Activated CD8-positive, alpha-beta memory T cell treated with anti-CD3 and anti-CD28 coated beads for 24 hours (primary cell): ENCODE data around the gene DPEP2.
A peak's percentile ranks its signal among the peaks of the same experiment; 100 is the strongest.
"Not testable (repeated sequence)": the region's sequence is repeated elsewhere in the genome, so short reads cannot be mapped to it uniquely, and the experiment has no call there.

ENCODE experiments used
- DNase-seq: peaks from one replicate; pipeline ENCODE4 v3.0.0-alpha.2; 2020

Gene DPEP2

GRCh38 chr16:67950335-67950843 lies 48.9 kb downstream of the DPEP2 start:
- DNase-seq = no peak

DNA sequence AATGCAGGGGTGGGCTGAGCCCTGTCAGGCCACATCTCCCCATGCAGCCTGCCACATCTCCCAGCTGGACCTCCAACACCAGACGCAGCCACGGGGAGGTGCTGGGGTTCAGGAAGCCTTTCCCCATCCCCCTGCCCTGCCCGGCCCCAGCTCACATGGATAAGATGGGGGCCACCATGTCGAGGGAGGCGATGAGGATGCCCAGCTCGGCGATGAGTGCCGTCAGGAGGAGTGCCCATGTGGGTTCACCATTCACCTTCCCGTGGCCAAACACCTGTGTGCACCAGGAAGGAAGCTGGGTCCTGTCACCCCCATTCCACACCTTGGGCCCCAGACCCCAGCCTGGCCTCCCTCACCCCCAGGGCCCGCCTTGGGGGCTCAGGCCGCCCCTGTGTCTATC lies 49.6 kb downstream of the DPEP2 start:
- DNase-seq = no peak

DNA sequence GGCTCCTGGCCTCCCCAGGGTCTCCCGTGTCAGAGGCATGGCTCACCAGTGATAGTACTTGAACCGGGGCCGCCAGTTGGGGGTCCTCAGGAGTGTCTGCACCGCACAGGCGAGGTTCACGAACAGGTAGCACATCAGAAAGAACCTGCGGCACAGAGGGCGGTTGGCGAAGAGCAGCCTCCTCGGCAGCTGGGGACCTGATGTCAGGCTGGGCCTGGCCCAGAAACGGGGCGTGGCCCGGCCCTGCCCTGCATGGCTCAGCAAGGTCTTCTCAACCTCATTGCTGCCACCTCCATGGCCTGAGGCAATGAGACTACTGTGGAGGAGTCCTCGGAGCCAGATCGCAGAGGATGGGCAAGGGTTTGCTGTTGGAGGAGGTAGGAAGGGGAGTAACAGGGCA lies 51.3 kb downstream of the DPEP2 start:
- no peak for DNase-seq

- DNase-seq = no peak
These were observed 52.2 kb downstream of the DPEP2 start for GRCh38 chr16:67946966-67947558.

DNA sequence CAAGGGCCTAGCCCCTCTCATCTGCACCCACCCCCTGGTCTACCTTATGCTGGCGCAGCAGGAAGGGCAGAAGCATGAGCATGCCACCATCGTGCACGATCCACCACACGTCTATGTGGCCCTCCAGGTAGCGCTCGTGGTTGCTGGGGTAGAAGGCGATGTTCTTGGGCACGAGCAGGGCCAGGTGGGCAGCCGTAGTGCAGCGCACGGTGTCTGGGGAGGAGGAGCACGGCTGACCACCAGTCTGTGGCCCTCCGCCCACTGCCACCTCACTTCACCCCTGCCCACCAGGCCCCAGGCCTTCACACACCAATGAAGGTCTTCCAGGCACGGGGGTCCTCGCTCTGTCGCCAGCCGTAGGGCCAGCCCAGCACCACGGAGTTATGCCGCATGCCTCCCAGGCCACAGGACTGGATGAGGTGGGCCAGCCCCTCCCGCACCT lies 53.1 kb downstream of the DPEP2 start:
- no peak for DNase-seq

DNA sequence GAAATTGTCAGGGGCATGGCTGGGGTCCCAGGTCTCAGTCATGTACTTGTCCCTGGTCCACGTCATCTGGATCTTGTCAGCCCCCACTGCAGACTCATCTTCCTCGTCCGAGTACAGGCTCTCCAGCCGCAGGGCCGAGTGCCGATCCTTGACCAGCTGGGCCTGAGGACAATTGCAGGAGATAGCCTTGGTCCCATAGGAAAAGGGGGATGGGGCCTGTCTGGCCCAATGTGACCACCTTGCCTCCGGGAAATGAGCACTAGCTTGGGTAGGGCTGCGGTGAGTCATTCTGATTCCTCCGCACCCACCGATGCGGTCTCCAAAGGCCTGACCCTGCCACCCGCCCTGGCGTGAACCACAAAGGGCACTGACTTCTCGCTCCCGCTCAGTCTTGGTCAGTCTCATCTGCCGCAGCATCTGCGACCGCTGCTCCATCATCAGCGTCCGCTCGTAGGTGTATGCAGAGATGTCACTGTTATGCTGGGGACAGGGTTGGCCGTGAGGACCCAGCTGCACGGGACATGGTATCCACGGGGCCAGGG lies 53.8 kb downstream of the DPEP2 start:
- DNase-seq = no peak

- no peak for DNase-seq
These were observed 54.4 kb downstream of the DPEP2 start for GRCh38 chr16:67944690-67945391.

GRCh38 chr16:67943619-67944504 lies 55.4 kb downstream of the DPEP2 start, which contains the start of gene LCAT:
LCAT (minus strand) TSS chr16:67944120; CDS start chr16:67944101, 19 bp downstream.
- DNase-seq = no peak

GRCh38 chr16:67943256-67943618 lies 56.0 kb downstream of the DPEP2 start:
- no peak for DNase-seq

DNA sequence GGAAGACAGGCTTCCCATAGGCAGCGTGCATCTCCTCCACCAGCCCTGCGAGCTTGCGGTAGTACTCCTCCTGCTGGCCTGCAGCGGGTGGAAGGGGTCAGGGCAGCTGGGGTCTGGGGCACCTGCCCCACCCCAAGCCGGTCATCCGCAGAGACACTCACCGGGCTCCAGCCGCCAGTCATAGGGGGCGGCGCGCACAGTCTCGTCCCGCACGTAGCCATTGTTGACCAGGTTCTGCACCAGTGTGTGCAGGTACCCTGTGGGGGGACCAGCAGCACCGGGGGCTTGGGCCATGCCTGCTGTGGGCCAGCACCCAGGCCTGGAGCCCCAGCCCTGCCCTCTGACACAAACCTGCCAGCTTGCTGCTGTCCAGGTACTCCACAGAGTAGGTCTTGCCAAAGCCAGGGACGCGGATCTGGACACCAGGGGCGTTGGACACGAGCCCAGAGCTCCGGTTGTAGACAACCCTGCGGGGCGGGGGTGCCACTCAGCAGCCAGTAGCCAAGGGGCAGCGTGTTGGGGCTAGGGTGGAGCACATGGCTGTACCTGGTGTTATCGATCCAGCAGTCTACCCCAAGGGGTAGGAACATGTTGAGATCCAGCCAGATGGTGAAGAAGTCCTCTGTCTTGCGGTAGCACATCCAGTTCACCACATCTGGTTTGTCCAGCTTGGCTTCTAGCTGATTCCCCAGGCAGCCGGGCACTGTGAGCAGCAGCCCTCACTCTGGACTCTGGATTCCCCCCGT lies 56.6 kb downstream of the DPEP2 start:
- no peak for DNase-seq

DNA sequence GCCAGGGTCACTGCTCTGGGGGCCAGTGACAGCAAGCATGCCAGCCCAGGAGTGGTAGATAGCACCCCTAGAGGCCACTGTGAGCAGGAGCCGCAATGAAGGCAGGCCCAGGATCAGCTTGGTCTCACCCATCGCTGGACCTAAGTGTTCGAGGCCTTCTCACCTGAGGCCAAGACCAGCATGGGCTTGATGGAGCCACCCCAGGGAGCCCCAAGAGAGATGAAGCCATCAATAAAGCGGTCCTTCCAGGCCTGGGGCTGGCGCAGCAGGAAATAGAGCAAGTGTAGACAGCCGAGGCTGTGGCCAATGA lies 57.1 kb downstream of the DPEP2 start:
- DNase-seq = no peak

GRCh38 chr16:67941469-67942199 lies 57.6 kb downstream of the DPEP2 start:
- DNase-seq = peak; percentile 76

- DNase-seq = no peak
These were observed 58.7 kb downstream of the DPEP2 start for GRCh38 chr16:67940446-67941089.

- DNase-seq = peak; percentile 76
These were observed 59.5 kb downstream of the DPEP2 start for GRCh38 chr16:67939507-67940445.

- not testable (repeated sequence) for DNase-seq
These were observed 61.6 kb downstream of the DPEP2 start for GRCh38 chr16:67937713-67938112.
